ENCODE measurements around the gene GDF9.

GRCh38 chr5:132850066-132850465 is 16.2 kb downstream of the GDF9 start:
- TF ChIP-seq CTCF (IDR thresholded peaks at IDR 0.05) (no peak), POLR2A (IDR thresholded peaks at IDR 0.05) (no peak)

Measured in breast epithelium (tissue), 3 donors.